Adrenal gland (tissue), 5 donors: Measurements from ENCODE around the gene NHSL2.

Experiments
- CTCF ChIP-seq, 6 experiments: fragments of 450-650 bp in 4 of 6; fragments of 200-600 bp in 2 of 6; sonication (generic) in 1 of 6; IDR thresholded peaks; 1 replicate in 5 of 6; 2 replicates in 1 of 6; pipeline versions ENCODE4 v1.5.1 to v1.8.0; 2016 to 2021; ENCODE audit warnings: antibody characterized with exemption in 6 of 6, mild to moderate bottlenecking in 2 of 6, moderate library complexity in 1 of 6
- POLR2A ChIP-seq, 2 donors: fragments of 450-650 bp; IDR thresholded peaks; one replicate each; pipeline ENCODE4 v1.6.1; 2017; ENCODE audit warnings: antibody characterized with exemption in 2 of 2, mild to moderate bottlenecking in 2 of 2, moderate library complexity in 1 of 2
- donor health status: DM: no; HTN: no; CAD: no.

DNA sequence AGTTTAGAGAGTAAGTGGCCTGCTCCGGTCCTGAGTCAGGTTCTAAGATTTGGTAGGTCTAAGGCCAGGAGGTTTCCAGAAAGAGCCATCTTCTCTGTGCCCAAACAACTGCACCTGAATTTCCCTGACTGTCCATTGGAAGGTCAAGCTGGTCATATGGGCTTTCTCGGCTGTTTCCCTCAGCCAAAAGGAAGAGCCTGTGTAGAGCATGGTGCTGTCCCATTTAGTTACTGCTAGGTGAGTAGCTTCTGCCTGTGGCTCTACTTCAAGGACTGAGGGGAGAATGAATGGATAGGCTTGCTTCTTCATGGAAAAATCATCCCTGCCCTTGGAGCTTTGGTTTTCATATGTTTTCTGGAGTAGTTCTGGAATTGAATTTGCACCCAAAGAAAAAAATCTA lies 33.7 kb downstream of the NHSL2 start:
- no peak for TF ChIP-seq CTCF (IDR thresholded peaks at IDR 0.05)
- TF ChIP-seq POLR2A (IDR thresholded peaks at IDR 0.05): no peak
